NOMO-1 treated with dmso at 0.1 percent for 144 hours (cell line): ENCODE measurements around the gene RASA4B.
A peak's percentile ranks its signal among the peaks of the same experiment; 100 is the strongest.

Experiments
- DNase-seq: peaks from one replicate; lab custom pipeline; 2025; ENCODE audit not compliant: unreplicated experiment; lab: John Stamatoyannopoulos, UW

The RASA4B gene

DNA sequence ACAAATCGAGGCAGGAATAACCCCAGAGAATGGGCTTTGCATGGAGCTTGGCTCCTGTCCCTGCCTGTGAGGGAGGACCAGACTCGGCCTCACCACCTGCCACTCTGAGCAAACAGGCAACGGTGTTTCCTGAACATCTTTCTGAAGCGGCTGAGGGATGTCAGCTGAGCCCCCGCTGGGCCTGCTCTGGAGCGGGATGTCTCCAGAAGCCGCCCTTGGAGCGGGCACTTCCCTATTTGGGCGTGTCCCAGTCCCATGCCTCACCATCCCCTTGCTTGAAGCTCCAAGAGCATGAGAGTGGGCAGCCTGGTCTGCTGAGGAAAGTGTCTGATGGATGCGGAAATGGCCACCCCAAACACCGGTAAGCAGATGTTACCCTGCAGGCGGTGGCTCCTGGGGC is 63.1 kb downstream of the RASA4B start:
- DNase-seq, result no peak

DNA sequence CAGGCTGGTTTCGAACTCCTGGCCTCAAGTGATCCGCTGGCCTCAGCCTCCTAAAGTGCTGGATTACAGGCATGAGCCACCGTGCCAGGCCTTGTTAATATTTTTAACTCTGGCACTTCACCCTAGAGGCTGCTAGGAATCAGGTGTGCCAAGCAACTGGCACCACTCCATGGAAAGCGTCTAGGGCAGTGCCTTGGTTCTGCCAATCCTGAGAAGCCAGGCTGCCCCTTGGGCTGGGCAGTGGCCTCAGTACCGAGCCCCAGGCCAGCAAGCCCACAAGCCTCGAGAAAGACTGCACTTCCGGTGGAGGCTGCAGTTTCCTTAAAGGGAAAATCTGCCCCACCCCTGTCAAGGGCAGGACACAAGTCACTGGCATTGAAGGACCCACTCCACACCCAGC is 64.3 kb downstream of the RASA4B start:
- no peak for DNase-seq

DNA sequence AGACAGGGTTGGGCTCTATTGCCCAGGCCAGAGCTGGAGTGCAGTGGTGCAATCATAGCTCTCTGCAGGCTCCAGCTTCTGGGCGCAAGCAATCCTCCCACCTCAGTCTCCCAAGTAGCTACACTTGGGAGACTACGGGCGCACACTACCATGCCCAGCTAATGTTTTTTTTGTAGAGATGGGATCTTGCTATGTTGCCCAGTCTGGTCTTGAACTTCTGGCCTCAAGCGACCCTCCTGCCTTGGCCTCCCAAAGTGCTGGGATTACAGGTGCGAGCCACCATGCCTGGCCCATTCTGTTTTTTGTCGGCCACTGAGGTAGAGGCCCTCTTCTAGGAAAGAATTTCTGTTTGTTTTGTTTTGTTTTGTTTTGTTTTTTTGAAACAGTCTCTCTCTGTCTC is 65.1 kb downstream of the RASA4B start:
- DNase-seq, result no peak

DNA sequence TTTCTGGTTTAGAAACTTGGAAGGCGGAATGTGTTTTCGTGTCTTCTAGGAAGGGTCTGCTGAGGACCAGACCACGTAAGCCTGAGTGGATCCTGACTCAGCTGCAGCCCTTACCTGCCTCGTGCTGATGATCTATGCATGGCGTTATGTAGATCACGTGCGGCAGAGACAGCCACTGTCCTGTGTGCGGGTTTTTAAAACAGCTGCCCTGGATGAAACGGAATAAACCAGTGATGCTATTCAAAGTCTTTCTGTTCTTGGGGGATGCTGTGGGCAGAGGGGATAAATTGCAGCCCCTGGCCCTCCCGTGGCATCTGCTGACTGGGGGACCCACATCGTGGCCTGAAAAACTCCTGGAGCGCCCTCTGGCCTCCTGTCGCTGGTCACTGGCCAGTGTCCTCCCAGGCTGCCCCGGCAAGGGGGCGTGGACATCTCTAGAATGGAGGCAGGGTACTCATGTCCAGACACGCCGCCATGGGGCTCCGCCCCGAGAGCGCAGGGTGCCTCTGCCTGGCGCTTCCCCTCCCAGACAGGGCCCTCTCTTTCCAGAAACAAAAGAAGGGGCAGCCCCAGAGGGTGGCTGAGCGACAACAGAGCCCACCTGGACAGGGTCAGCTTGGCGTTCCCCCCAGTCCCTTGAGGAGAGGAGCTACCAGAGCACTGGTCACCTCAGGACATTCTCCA is 66.1 kb downstream of the RASA4B start:
- DNase-seq, result no peak

DNA sequence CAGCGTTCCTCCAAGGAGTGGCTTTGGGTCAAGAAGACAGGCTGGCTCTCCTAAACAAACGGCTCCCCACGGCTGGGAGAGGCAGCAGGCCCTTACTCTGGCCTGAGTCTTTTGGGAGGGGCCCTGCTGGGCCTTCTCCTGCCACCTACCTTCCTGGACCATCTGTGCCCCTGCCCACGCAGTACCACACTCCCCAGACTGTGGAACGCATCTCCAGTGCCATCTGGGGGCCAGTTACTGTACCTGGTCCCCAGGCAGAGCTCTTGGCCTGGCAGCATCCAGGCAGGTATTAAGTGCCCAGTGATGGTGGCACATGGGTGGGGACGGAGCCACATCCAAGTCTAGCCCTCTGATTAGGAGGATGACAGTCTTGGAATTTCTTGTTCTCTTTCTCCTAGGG is 67.3 kb downstream of the RASA4B start:
- no peak for DNase-seq

DNA sequence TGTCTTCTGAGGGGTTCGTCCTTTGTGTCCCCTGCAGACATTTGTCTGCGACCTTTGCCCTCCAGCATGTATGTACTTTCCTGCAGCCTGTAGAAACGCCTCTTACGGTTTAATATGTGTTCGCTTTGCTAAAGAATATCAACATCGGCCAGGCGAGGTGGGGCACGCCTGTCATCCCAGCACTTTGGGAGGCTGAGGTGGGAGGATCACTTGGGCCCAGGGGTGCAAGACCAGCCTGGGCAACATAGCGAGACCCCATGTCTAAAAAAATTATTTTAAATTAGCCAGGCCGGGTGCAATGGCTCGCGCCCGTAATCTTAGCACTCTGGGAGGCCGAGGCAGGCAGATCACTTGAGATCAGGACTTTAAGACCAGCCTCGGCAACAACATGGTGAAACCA is 68.4 kb downstream of the RASA4B start:
- DNase-seq, result no peak

DNA sequence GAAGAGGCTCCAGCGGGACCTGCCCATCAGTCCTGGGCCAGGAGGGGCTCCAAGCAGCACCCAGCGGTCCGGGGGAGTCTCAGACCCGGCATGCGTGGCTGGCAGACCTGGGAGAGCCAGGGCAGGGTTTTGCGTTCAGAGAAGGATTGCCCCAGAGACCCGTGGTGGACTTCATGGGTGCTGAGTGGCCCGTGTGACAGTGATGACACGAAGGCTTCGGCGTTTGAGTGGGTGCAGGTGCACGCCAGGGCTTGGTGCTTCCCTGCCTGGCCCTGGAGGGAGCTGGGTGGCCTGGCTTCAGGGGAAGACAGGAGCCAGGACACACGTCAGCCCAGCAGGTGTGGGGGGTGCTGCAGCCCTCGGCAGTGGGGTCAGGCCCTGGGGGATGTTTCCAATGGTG is 70.3 kb downstream of the RASA4B start:
- no peak for DNase-seq

DNA sequence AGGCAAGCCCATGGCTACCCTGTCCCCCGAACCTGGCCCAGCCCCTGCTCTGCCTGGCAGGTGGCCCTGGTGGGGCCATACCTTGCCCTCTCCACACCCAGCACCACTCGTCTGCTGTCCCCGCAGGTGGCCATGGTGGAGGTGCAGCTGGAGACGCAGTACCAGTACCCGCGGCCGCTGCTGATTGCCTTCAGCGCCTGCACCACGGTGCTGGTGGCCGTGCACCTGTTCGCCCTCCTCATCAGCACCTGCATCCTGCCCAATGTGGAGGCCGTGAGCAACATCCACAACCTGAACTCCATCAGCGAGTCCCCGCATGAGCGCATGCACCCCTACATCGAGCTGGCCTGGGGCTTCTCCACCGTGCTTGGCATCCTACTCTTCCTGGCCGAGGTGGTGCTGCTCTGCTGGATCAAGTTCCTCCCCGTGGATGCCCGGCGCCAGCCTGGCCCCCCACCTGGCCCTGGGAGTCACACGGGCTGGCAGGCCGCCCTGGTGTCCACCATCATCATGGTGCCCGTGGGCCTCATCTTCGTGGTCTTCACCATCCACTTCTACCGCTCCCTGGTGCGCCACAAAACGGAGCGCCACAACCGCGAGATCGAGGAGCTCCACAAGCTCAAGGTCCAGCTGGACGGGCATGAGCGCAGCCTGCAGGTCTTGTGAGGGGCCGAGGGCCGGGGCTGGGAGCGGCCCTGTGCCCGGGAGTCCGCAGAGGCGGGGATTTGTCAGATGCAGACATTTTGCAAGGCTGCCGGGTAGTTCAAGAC is 71.0 kb downstream of the RASA4B start:
- no peak for DNase-seq

DNA sequence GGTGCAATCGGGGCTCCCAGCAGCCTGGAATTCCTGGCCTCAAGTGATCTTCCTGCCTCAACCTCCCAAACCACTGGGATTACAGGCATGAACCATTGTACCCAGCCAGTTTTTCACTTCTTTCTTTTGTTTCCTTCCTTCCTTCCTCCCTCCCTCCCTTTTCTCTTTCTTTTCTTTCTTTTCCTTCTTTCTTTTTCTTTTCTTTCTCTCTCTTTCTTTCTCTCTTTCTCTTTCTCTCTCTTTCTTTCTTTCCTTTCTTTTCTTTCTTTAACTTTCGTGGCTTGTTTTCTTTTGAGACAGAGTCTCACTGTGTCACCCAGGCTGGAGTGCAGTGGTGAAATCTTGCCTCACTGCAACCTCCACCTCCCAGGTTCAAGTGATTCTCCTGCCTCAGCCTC is 71.9 kb downstream of the RASA4B start:
- no peak for DNase-seq

DNA sequence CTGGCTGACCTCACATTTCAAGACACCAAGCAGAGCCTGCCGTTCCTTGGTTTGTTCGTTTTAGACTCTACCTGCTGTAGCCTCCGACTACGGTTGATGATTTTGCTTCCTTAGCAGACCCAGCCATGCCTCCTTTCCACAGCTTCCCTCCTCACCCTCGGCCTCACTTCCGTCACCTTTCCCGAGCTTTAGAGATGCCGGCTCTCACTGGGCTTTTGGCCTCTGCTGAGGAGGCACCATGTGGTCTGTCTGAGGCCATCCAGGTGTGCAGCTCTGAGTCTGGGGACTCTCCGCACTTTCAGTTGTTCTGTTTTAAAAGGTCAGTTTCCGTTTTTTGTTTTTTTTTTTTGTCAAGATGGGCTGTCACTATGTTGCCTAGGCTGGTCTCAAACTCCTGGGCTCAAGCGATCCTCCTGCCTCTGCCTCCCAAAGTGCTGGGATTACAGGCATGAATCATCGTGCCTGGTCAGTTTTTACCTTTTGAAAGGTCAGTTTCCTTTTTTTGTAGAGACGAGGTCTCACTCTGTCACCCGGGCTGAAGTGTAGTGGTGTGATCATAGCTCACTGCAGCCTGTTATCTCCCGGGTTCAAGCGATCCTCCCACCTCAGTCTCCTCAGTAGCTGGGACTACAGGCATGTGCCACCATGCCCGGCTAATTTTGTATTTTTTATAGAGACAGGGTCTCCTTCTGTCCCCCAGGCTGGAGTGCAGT is 72.5 kb downstream of the RASA4B start:
- DNase-seq, result no peak

DNA sequence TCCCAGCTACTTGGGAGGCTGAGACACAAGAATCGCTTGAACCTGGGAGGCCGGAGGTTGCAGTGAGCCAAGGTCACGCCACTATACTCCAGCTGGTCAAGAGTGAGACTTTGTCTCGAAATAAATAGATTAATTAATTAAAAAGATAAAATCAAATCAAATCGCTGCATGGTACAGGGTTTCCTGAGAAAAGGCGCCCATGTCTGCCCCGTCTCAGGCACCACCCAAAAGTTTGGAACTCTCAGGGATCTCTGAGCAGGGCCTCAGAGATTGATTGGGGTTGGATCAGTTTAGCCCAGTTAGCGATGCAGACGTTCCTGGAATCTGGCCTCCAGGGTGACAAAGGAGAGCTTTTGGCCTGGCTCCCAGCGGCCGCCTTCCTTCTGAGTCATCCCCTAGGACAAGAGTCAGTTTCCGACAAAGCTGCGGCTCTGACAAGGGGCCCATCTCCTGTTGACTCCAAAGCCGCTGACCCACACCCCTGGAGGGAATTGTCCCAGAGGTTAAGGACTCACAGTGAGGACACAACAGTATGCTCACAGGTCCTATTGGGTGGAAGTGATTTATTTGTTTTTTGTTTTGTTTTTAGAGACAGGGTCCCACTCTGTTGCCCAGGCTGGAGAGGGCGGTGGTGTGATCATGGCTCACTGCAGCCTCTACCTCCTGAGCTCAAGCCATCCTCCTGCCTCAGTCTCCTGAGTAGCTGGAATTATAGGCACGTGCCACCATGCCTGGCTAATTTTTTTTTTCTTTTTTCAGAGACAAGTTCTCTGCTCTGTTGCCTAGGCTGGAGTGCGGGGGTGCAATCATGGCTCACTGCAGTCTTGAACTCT is 77.4 kb downstream of the RASA4B start:
- DNase-seq, result no peak

DNA sequence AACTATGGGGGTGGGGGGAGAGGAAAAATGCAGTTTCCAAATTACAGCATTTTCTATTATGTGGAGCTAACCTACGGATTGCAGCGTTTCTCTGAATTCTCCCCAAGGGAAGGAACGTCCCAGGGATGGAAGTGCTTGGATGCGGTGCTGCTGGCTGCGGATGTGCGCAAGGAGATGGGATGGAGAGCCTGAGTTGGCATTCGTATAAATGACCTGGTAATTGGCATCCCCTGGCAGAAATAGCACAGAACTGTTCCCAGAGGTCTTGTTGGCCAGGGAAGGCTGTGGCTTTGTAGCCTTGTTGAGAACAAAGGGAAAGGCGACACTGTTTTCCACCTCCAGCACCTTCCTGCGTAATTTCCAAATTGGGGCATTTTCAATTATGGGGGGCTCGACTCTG is 81.5 kb downstream of the RASA4B start:
- DNase-seq, result no peak

DNA sequence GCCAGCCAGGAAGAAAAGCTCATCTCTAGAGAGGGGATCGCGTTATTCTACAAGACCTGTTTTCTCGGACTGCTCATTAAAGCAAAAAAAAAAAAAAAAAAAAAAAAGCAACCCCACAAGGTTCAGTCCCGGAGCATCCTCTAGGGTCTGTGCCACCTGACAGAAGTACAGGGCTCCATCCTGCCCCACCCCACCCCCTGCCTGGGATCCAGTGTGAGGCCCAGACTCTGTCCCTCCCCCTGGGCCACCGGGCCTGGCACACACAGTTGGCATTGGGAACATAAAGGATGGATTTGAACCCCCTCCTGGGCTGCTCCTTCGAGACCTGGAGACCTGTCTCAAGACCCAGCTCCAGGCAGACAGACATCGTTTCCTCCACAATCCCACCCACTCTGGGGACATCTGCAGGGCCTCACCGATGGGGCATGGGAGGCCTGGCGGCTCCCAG is 83.5 kb downstream of the RASA4B start:
- no peak for DNase-seq

DNA sequence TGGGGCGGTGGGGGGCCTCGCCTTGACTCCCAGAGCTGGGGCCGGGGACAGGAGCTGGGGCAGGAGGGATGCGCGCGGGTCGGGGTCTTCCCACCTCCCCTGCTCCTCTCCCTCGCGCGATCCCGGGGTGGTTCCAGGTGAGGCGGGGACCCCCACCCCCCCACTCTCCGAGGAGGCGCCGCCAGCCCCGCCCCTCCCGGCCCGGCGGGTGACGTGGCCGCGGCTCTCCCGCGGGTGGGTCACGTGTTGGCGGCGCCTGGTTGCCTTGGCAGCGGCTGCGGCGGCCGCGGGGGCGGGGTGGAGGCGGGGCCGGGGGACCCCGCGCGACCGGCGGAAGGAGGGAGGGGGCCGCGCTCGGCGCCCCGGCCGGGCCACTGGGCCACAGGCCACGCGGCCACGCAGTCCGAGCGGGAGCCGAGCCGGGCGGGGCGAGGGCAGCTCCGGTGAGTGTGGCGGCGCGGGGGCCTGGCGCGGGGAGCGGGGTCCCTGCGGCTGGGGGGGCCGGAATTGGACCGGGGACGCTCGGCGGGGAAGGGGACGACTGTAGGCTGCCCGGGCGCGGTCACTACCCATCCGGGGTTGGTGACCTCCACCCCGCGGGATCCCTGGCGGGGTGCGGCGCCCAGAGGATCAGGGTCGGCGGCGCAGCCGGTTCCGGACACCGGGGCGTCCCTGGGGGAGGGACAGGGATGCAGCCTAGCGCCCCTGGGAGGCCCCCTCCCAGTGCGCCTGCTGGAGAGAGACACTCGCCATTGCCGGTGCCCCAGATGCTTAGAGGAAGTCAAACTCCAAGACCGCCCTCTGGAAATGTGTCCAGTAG is 84.1 kb downstream of the RASA4B start, which contains the start of gene ORAI2:
ORAI2 (plus strand) TSS at position 357 of the 820 bp plus-strand sequence. CDS start 5,382 bp downstream, outside the sequence.
- peak; percentile 62 for DNase-seq
